ENCODE results near the gene PROS1. TPM values are rescaled to one million over a fixed set of nuclear protein-coding genes. Genes with fewer than 3 reads are reported as not detected.

PROS1 gene
- total and polyA plus RNA-seq, 9 of the 15 experiments (the other 6 are each of a cell fraction or from before 2014, with no cell fraction given): 5.5 to 50.5 (median 22.7) TPM

DNA sequence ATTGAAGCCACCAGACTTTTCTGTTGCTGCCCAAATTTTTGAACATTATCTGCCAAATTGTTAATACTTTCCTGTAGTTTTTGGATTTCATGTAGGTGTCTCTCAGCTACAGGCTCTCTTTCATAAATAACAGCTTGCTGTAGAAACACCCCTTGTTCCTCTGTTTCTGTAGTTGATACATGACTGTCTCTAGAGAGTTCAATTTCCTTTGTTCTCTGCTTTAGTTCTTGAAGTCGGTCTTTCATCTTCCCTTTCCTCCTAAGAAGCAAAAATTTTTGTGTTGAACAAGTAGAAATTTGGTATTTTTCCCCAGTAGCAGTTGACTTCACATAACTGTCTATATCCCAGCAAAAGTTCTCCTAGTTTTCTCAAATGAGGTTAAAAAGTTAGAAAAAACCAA, 41.3 kb upstream of the PROS1 start:
- WGBS (ENCODE audit: insufficient coverage, low coverage, missing lambda C conversion rate): 100% methylated on average over 1 of the region's 1 CpG
- intact Hi-C loops (cut with micrococcal nuclease): no loop called here

More for the DNA sequence above, 41.3 kb upstream of the PROS1 start:
- Histone ChIP-seq H3K36me3 (ENCODE audit: control insufficient read depth, insufficient read depth, low read length) (0 out of 3 replicates have a peak, but pooled peaks cover 4% of the 10 kb centered on the region), H4K20me1 (replicated peaks; ENCODE audit: control insufficient read depth, insufficient read depth, low read length) (no peaks in the 10 kb centered on the region), H3K27me3 (ENCODE audit: control insufficient read depth in 2 of 2, insufficient read depth in 2 of 2, low read length in 2 of 2) (no peaks in the 10 kb centered on the region), H3K9me1 (ENCODE audit: control insufficient read depth, insufficient read depth, low read length) (no peaks in the 10 kb centered on the region), H2AFZ (ENCODE audit: low read depth, low read length) (no peak overlapping the region), H3K79me2 (ENCODE audit: control insufficient read depth, insufficient read depth, low read length) (no peaks in the 10 kb centered on the region), H3K4me2 (ENCODE audit: insufficient read depth, low read length) (no peak overlapping the region), H3K27ac (ENCODE audit: extremely low read depth, low read depth, low read length) (no peak overlapping the region), H3K9ac (ENCODE audit: insufficient read depth in 1 of 2, low read depth in 2 of 2, low read length in 2 of 2) (no peak overlapping the region), H3K4me3 (no peak overlapping the region), H3K9me3 (replicated peaks; ENCODE audit: control insufficient read depth, insufficient read depth, low read depth, low read length) (no peaks in the 10 kb centered on the region), H3K4me1 (replicated peaks in 1 of 2; ENCODE audit: control insufficient read depth in 2 of 2, insufficient read depth in 2 of 2, low read length in 2 of 2) (no peaks in the 10 kb centered on the region)
- ChIA-PET CTCF (ENCODE audit: low intra/inter-chr PET ratio) (no interaction called here), POLR2A (no interaction called here)
- in situ Hi-C loops (cut with MboI): no loop called here
- no peak for FAIRE-seq
- DNase-seq (ENCODE audit: extremely low read depth in 1 of 4, low spot score in 3 of 4): no peak
- TF ChIP-seq DMBX1 (CRISPR knock-in tag; IDR thresholded peaks at IDR 0.05; ENCODE audit: borderline replicate concordance) (no peak), USF1 (CRISPR knock-in tag; IDR thresholded peaks at IDR 0.05) (no peak), ZNF511 (CRISPR knock-in tag; IDR thresholded peaks at IDR 0.05) (no peak), ZNF780A (CRISPR knock-in tag; IDR thresholded peaks at IDR 0.05) (no peak), EHMT2 (IDR thresholded peaks at IDR 0.05) (no peak), ATF2 (CRISPR knock-in tag; IDR thresholded peaks at IDR 0.05) (no peak), BRD4 (IDR thresholded peaks at IDR 0.05) (no peak), TEAD1 (CRISPR knock-in tag; IDR thresholded peaks at IDR 0.05) (no peak), SRSF3 (IDR thresholded peaks at IDR 0.05; ENCODE audit: insufficient read depth, low read length) (no peak), CHD4 (IDR thresholded peaks at IDR 0.05; ENCODE audit: insufficient read depth, insufficient replicate concordance, low read depth, low read length, poor library complexity, severe bottlenecking) (no peak), RBM15 (IDR thresholded peaks at IDR 0.05; ENCODE audit: insufficient read depth, low read length) (no peak), ZSCAN32 (CRISPR knock-in tag; IDR thresholded peaks at IDR 0.05) (no peak), CREM (IDR thresholded peaks at IDR 0.05; ENCODE audit: low read depth) (no peak), MTF1 (CRISPR knock-in tag; IDR thresholded peaks at IDR 0.05; ENCODE audit: borderline replicate concordance) (no peak)
- TF ChIP-seq, protein P1, sequence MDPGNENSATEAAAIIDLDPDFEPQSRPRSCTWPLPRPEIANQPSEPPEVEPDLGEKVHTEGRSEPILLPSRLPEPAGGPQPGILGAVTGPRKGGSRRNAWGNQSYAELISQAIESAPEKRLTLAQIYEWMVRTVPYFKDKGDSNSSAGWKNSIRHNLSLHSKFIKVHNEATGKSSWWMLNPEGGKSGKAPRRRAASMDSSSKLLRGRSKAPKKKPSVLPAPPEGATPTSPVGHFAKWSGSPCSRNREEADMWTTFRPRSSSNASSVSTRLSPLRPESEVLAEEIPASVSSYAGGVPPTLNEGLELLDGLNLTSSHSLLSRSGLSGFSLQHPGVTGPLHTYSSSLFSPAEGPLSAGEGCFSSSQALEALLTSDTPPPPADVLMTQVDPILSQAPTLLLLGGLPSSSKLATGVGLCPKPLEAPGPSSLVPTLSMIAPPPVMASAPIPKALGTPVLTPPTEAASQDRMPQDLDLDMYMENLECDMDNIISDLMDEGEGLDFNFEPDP (CRISPR knock-in tag; IDR thresholded peaks at IDR 0.05): no peak
- no peak for ATAC-seq
- BruUV-seq (replicated peaks): no TSS peak

Data from K562 (cell line).